OCI-LY1 (cell line): ENCODE measurements around the gene BCAR1.

Experiments used
- H2AFZ ChIP-seq: fragments of 200-600 bp; sonication (generic), shearing (Covaris generic); 2 replicates; pipeline ENCODE4 v1.6.0; 2014; ENCODE audit warnings: antibody characterized with exemption, mild to moderate bottlenecking, low read length
- H3F3A ChIP-seq: fragments of 200-600 bp; sonication (generic), shearing (Covaris generic); 2 replicates; pipeline ENCODE4 v1.6.0; 2014; ENCODE audit warnings: mild to moderate bottlenecking, antibody characterized with exemption, low read length, moderate library complexity; ENCODE audit not compliant: insufficient read depth
- H3K27ac ChIP-seq: fragments of 200-600 bp; sonication (generic); 2 replicates; pipeline ENCODE4 v1.5.1; 2014; ENCODE audit warnings: low read length, mixed run types, mild to moderate bottlenecking, low read depth; ENCODE audit not compliant: poor library complexity, severe bottlenecking
- H3K27me3 ChIP-seq: fragments of 200-600 bp; sonication (generic); 2 replicates; pipeline ENCODE4 v1.6.0; 2014; ENCODE audit warnings: antibody characterized with exemption, mild to moderate bottlenecking, low read length, moderate library complexity; ENCODE audit not compliant: insufficient read depth
- H3K36me3 ChIP-seq: fragments of 200-600 bp; sonication (generic); 2 replicates; pipeline ENCODE4 v1.6.1; 2014; ENCODE audit warnings: mild to moderate bottlenecking, antibody characterized with exemption, low read length, moderate library complexity, mixed read lengths; ENCODE audit not compliant: insufficient read depth
- H3K4me1 ChIP-seq: fragments of 200-600 bp; sonication (generic); 2 replicates; pipeline ENCODE4 v1.5.1; 2014; ENCODE audit warnings: mild to moderate bottlenecking, low read length, moderate library complexity; ENCODE audit not compliant: insufficient read depth, severe bottlenecking
- H3K4me2 ChIP-seq: fragments of 200-600 bp; sonication (generic), shearing (Covaris generic); 2 replicates; pipeline ENCODE4 v1.6.1; 2014; ENCODE audit warnings: low read length
- H3K4me3 ChIP-seq: fragments of 200-600 bp; sonication (generic); 2 replicates; pipeline ENCODE4 v1.5.1; 2014; ENCODE audit warnings: low read length, low read depth, mild to moderate bottlenecking, mixed read lengths; ENCODE audit not compliant: poor library complexity, severe bottlenecking
- H3K79me2 ChIP-seq: fragments of 200-600 bp; shearing (Covaris generic); 2 replicates; pipeline ENCODE4 v1.6.1; 2016; ENCODE audit warnings: mixed run types, low read length, mixed read lengths; ENCODE audit not compliant: insufficient read depth
- H3K9ac ChIP-seq: fragments of 200-600 bp; sonication (generic), shearing (Covaris generic); 2 replicates; pipeline ENCODE4 v1.6.1; 2014; ENCODE audit warnings: mild to moderate bottlenecking, low read length, mixed read lengths
- H3K9me2 ChIP-seq: fragments of 200-600 bp; sonication (generic), shearing (Covaris generic); 2 replicates; pipeline ENCODE4 v1.6.1; 2014; ENCODE audit warnings: low read depth, mild to moderate bottlenecking, low read length, mixed read lengths
- H3K9me3 ChIP-seq: fragments of 200-600 bp; shearing (Covaris generic); 2 replicates; pipeline ENCODE4 v1.6.1; 2014; ENCODE audit warnings: low read length, mixed read lengths
- H4K20me1 ChIP-seq: fragments of 200-600 bp; sonication (generic), shearing (Covaris generic); 2 replicates; pipeline ENCODE4 v1.6.0; 2016; ENCODE audit warnings: mild to moderate bottlenecking, low read length; ENCODE audit not compliant: insufficient read depth
- EZH2 ChIP-seq: fragments of 200-600 bp; sonication (generic), shearing (Covaris generic); IDR thresholded peaks from 2 replicates; pipeline ENCODE4 v1.8.0; 2017; ENCODE audit warnings: borderline replicate concordance, mixed run types, mild to moderate bottlenecking, antibody characterized with exemption, low read length, moderate library complexity, mixed read lengths
- TF ChIP-seq, protein P1 (sequence below): fragments of 200-600 bp; sonication (generic), shearing (Covaris generic); IDR thresholded peaks from 2 replicates; pipeline ENCODE4 v1.5.1; 2017; ENCODE audit warnings: mild to moderate bottlenecking, antibody characterized with exemption, low read length, moderate library complexity, mixed read lengths

BCAR1 gene

GRCh38 chr16:75208861-75209505, 42.4 kb downstream of the BCAR1 start:
- Histone ChIP-seq H3K27me3 (peaks cover 3% of the 10 kb centered on the region; the same call in 1 of the 2 replicates), H3K4me3 (no peak overlapping the region), H3K4me2 (no peak overlapping the region), H3K9me2 (no peaks in the 10 kb centered on the region), H3K79me2 (no peaks in the 10 kb centered on the region), H3K9me3 (no peaks in the 10 kb centered on the region), H3K9ac (no peak overlapping the region), H3K4me1 (no peaks in the 10 kb centered on the region), H3K36me3 (no peaks in the 10 kb centered on the region), H3F3A (no peaks in the 10 kb centered on the region), H3K27ac (no peak overlapping the region), H2AFZ (no peak overlapping the region), H4K20me1 (no peaks in the 10 kb centered on the region)
- TF ChIP-seq, protein P1, sequence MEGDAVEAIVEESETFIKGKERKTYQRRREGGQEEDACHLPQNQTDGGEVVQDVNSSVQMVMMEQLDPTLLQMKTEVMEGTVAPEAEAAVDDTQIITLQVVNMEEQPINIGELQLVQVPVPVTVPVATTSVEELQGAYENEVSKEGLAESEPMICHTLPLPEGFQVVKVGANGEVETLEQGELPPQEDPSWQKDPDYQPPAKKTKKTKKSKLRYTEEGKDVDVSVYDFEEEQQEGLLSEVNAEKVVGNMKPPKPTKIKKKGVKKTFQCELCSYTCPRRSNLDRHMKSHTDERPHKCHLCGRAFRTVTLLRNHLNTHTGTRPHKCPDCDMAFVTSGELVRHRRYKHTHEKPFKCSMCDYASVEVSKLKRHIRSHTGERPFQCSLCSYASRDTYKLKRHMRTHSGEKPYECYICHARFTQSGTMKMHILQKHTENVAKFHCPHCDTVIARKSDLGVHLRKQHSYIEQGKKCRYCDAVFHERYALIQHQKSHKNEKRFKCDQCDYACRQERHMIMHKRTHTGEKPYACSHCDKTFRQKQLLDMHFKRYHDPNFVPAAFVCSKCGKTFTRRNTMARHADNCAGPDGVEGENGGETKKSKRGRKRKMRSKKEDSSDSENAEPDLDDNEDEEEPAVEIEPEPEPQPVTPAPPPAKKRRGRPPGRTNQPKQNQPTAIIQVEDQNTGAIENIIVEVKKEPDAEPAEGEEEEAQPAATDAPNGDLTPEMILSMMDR = no peak
- no peak for TF ChIP-seq EZH2

- Histone ChIP-seq H3K9me2 (no peaks in the 10 kb centered on the region), H4K20me1 (no peaks in the 10 kb centered on the region), H3K9ac (no peak overlapping the region), H3K27me3 (peaks cover 3% of the 10 kb centered on the region; the same call in 1 of the 2 replicates), H3K79me2 (no peaks in the 10 kb centered on the region), H3K36me3 (no peaks in the 10 kb centered on the region), H3K27ac (no peak overlapping the region), H3F3A (no peaks in the 10 kb centered on the region), H2AFZ (no peak overlapping the region), H3K9me3 (no peaks in the 10 kb centered on the region), H3K4me2 (no peak overlapping the region), H3K4me1 (no peaks in the 10 kb centered on the region), H3K4me3 (no peak overlapping the region)
- no peak for TF ChIP-seq EZH2
- TF ChIP-seq, protein P1 = no peak
Measured at GRCh38 chr16:75208242-75208825, 43.1 kb downstream of the BCAR1 start.

DNA sequence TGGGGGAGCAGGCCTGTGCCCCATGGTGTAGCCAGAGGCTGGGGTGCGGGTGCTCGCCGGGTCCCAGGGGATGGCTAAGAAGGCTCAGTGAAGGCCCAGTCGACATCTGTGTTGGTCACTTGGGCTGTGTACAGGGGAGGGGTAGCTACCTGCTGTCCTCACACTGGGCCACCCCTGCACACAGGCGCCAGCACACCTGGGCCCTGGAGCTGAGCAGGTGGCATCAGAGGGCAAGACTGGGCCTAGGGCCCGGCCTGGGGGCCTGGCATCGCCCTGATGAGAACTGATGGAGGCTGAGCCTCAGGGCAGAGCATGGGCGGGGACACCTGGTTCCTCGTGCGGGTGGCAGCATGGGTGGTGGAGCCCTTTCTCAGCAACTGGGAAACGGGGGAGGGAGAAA, 43.6 kb downstream of the BCAR1 start:
- Histone ChIP-seq H3F3A (no peaks in the 10 kb centered on the region), H3K9me2 (no peaks in the 10 kb centered on the region), H3K79me2 (no peaks in the 10 kb centered on the region), H2AFZ (no peak overlapping the region), H3K27me3 (peaks cover 3% of the 10 kb centered on the region; the same call in 1 of the 2 replicates), H3K4me2 (no peak overlapping the region), H3K4me3 (no peak overlapping the region), H4K20me1 (no peaks in the 10 kb centered on the region), H3K9me3 (no peaks in the 10 kb centered on the region), H3K27ac (no peak overlapping the region), H3K4me1 (no peaks in the 10 kb centered on the region), H3K9ac (no peak overlapping the region), H3K36me3 (no peaks in the 10 kb centered on the region)
- TF ChIP-seq, protein P1 = no peak
- TF ChIP-seq EZH2 = no peak
